Uterus (tissue), 4 donors: ENCODE data around the gene TRDMT1. TPM values are rescaled to one million over a fixed set of nuclear protein-coding genes. Genes with fewer than 3 reads are reported as not detected.

Experiments used
- DNase-seq, 2 donors: peaks; one replicate each; pipeline ENCODE4 v3.0.0-alpha.2; 2019 to 2020
- H3K27ac ChIP-seq, 2 donors: fragments of 200-600 bp; sonication (generic); 1 replicate in 1 of 2; 2 replicates in 1 of 2; pipeline ENCODE4 v1.5.1; 2016 to 2018
- H3K27me3 ChIP-seq, 2 donors: fragments of 200-600 bp; sonication (generic); one replicate each; pipeline ENCODE4 v1.5.1; 2018 to 2019; ENCODE audit warnings: control low read depth in 1 of 2
- H3K36me3 ChIP-seq, 2 donors: fragments of 200-600 bp; sonication (generic); one replicate each; pipeline ENCODE4 v1.5.1; 2019; ENCODE audit warnings: control low read depth in 1 of 2
- H3K4me1 ChIP-seq, 2 donors: fragments of 200-600 bp; sonication (generic); one replicate each; pipeline ENCODE4 v1.5.1; 2018 to 2019; ENCODE audit warnings: control low read depth in 1 of 2
- H3K4me3 ChIP-seq, 2 donors: fragments of 200-600 bp; sonication (generic); 1 replicate in 1 of 2; 2 replicates in 1 of 2; pipeline ENCODE4 v1.5.1; 2018 to 2019; ENCODE audit warnings: mild to moderate bottlenecking in 1 of 2
- H3K9me3 ChIP-seq, 2 donors: fragments of 200-600 bp; sonication (generic); one replicate each; pipeline ENCODE4 v1.5.1; 2019; ENCODE audit warnings: control low read depth in 1 of 2
- CTCF ChIP-seq, 4 experiments: fragments of 200-600 bp in 2 of 4; fragments of 450-650 bp in 2 of 4; sonication (generic) in 2 of 4; IDR thresholded peaks; one replicate each; pipeline ENCODE4 v1.5.1; 2016 to 2019; ENCODE audit warnings: antibody characterized with exemption in 4 of 4, mild to moderate bottlenecking in 2 of 4, moderate library complexity in 1 of 4
- POLR2A ChIP-seq, 2 donors: fragments of 450-650 bp; IDR thresholded peaks; one replicate each; pipeline ENCODE4 v1.6.1; 2016; ENCODE audit warnings: antibody characterized with exemption in 2 of 2, mild to moderate bottlenecking in 1 of 2, moderate library complexity in 1 of 2
- intact Hi-C: fragments of 100-400 bp; cut with DNase I; formaldehyde crosslinking; loops from one replicate; pipeline ENCODE4 v1.15.1; 2023; ENCODE audit warnings: low total_unique reads
- total RNA-seq, 4 donors: library from RNA; depleted of rRNA in 3 of 4; stranded (reverse); fragments of >200 nt in 3 of 4; gene quantifications; one replicate each; pipeline versions ENCODE4 v1.1.0 to v1.2.4, GENCODE V29; 2014 to 2023
- donor health status: DM: yes; HTN: yes; CAD: no.

The TRDMT1 gene
- 10 to 100 TPM in 3 of 4 donors, 1 to 10 TPM in 1; 2.6 to 25.4 (median 14.8) TPM for total RNA-seq

GRCh38 chr10:17200912-17201793, at the start of gene TRDMT1:
Gene TRDMT1, minus strand, starts transcription at chr10:17201672. Its CDS starts 38 bp downstream, at chr10:17201634.
- Histone ChIP-seq H3K27ac (peak within 1 kb of the TSS; percentile 89 to 95), H3K36me3 (no peaks in the 10 kb centered on the region), H3K4me3 (peak within 1 kb of the TSS; percentile 82 to 85), H3K27me3 (no peaks in the 10 kb centered on the region), H3K9me3 (no peaks in the 10 kb centered on the region), H3K4me1 (peaks cover 0 to 4% of the 10 kb centered on the region in 2 donors)
- intact Hi-C loops = no loop called here
- TF ChIP-seq POLR2A (IDR thresholded peaks at IDR 0.05) = peak; percentile 30 to 80
- TF ChIP-seq CTCF (IDR thresholded peaks at IDR 0.05) = peak in 1 of 4 experiments; percentile 16
- peak; percentile 82 to 88 for DNase-seq

- Histone ChIP-seq H3K4me3 (no peak overlapping the region), H3K27ac (no peak overlapping the region), H3K36me3 (no peaks in the 10 kb centered on the region), H3K9me3 (no peaks in the 10 kb centered on the region), H3K4me1 (no peaks in the 10 kb centered on the region), H3K27me3 (no peaks in the 10 kb centered on the region)
- no peak for DNase-seq
- intact Hi-C loops = no loop called here
- TF ChIP-seq POLR2A (IDR thresholded peaks at IDR 0.05) = no peak
- TF ChIP-seq CTCF (IDR thresholded peaks at IDR 0.05) = peak in 2 of 4 experiments; percentile 8 to 23
These were observed 49.3 kb upstream of the TRDMT1 start for GRCh38 chr10:17250736-17251135.

- H3K27ac ChIP-seq = no peak overlapping the region
- intact Hi-C loops = no loop called here
- TF ChIP-seq POLR2A (IDR thresholded peaks at IDR 0.05) = no peak
- peak in 2 of 4 experiments; percentile 11 to 18 for TF ChIP-seq CTCF (IDR thresholded peaks at IDR 0.05)
- no peak overlapping the region for H3K4me3 ChIP-seq
- H3K4me1 ChIP-seq = no peaks in the 10 kb centered on the region
- no peak for DNase-seq
- H3K9me3 ChIP-seq = no peaks in the 10 kb centered on the region
- no peaks in the 10 kb centered on the region for H3K27me3 ChIP-seq
- H3K36me3 ChIP-seq = no peaks in the 10 kb centered on the region
These were observed 48.3 kb upstream of the TRDMT1 start for GRCh38 chr10:17249820-17250219.

GRCh38 chr10:17248964-17249363, 47.5 kb upstream of the TRDMT1 start:
- intact Hi-C loops = no loop called here
- Histone ChIP-seq H3K4me3 (no peak overlapping the region), H3K4me1 (no peaks in the 10 kb centered on the region), H3K9me3 (no peaks in the 10 kb centered on the region), H3K36me3 (no peaks in the 10 kb centered on the region), H3K27ac (no peak overlapping the region), H3K27me3 (no peaks in the 10 kb centered on the region)
- TF ChIP-seq POLR2A (IDR thresholded peaks at IDR 0.05) = no peak
- no peak for TF ChIP-seq CTCF (IDR thresholded peaks at IDR 0.05)
- no peak for DNase-seq

- no peaks in the 10 kb centered on the region for H3K27me3 ChIP-seq
- no peak for TF ChIP-seq CTCF (IDR thresholded peaks at IDR 0.05)
- no peak for TF ChIP-seq POLR2A (IDR thresholded peaks at IDR 0.05)
- DNase-seq = no peak
- intact Hi-C loops = no loop called here
- H3K4me3 ChIP-seq = no peak overlapping the region
- H3K4me1 ChIP-seq = no peaks in the 10 kb centered on the region
- no peaks in the 10 kb centered on the region for H3K36me3 ChIP-seq
- H3K9me3 ChIP-seq = no peaks in the 10 kb centered on the region
- no peak overlapping the region for H3K27ac ChIP-seq
These were observed 45.7 kb upstream of the TRDMT1 start for GRCh38 chr10:17247210-17247609.
